Left renal pelvis (tissue), 4 donors: Measurements from ENCODE around the gene ERC1. TPM values are rescaled to one million over a fixed set of nuclear protein-coding genes. Genes with fewer than 3 reads are reported as not detected.
"Not testable (repeated sequence)": the region's sequence is repeated elsewhere in the genome, so short reads cannot be mapped to it uniquely, and the experiment has no call there.

Source experiments
- DNase-seq, 4 donors: peaks; one replicate each; pipeline ENCODE4 v3.0.0-alpha.2; 2013; ENCODE audit warnings: low read depth in 4 of 4, low spot score in 3 of 4
- polyA plus RNA-seq, 4 donors: library from polyadenylated mRNA; unstranded; fragments of 120-200 nt; gene quantifications; one replicate each; pipeline ENCODE4 v1.2.1, GENCODE V29; 2013; ENCODE audit not compliant: insufficient read length in 4 of 4

Gene ERC1
- polyA plus RNA-seq, 4 donors = 30.1 to 42.4 (median 37.8) TPM

DNA sequence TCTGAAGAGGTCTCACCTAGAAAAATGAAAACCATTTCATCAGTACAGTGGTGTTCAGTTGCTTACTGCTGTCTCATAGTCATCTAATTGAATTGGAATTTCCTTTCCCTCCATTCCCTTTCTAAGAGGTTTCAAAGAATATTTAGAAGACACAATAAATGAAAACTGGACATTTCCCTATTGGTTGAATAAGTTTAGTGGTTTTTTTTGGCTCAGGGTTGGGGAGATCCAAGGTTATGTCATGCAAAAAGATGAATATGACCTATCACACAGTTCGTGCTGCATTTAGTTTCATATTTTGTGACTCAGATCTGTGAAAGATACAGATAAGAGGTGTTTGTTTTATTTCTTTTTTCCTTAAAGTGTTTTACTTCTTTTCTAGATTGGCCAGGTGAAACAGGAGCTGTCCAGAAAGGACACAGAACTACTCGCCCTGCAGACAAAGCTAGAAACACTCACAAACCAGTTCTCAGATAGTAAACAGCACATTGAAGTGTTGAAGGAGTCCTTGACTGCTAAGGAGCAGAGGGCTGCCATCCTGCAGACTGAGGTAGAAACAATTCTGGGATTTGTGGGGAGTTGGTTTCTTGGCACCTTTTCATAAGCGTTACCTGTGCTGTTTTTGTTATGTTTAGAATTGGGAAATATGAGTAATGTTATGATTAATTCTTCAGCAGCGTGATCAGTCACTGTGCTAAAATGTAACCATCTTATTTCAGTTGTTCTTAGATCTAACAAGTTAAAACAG, 124.6 kb downstream of the ERC1 start:
- DNase-seq = no peak

DNA sequence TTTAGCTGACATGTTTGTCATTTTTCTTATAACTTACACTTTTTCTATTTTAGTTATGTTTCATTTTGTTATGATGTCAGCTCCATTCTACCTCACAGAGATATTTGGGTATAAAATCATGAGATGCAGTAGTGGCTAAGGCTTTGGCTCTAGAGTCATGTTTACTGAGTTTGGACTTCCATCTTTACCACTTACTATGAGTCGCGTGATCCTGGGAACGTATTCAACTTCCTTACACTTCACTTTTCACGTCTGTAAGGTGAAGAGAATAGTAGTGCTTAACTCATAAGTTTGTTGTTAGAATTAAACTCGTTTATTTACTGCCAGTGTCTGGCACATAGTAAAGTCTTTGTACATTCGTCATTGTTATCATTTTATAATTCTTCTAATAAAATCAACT, 126.3 kb downstream of the ERC1 start:
- no peak for DNase-seq

DNA sequence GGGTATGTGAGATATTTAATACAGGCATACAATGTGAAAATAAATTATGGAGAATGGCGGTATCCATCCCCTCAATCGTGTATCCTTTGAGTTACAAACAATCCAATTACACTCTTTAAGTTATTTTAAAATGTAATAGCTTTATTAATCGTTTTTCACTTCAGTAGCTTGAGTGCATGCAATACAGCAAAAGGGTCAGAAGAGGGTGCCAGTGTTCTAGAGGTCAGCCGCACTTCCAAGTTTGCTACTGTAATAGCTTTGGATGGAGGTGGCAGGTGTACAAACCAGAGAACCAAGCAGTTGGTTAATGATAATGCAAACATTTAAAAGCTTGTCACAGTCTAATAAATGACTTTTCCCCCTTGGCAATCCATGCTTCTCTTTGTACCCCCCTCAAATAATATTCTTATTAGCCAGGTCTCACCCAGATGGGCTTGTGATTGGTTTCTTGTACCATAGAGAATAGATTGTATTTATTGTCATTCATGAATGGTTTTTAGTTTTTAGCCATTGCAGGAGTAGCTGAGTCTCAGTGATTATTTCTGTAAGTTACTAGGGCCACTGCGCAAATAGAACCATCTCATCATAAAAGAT, 127.0 kb downstream of the ERC1 start:
- DNase-seq = peak; percentile 41 to 59 (median 58)

DNA sequence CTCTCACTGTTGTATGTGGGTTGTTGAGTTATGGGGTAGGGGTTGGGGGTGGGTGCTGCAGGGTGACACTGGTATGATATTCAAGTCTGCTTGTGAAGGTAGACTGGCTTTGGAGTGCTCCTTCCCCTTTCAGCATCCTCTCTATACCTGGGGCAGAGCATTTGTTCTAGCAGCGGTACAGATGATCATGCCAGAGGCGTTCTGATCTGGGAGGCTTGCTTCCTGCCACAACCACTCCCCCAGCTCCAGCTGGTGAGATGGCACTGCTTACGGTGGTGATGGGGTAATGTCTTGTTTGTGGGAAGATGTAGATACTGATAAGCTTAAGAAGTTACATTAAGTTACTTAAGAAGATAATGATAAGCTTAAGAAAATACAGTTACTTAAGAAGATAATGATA, 131.8 kb downstream of the ERC1 start:
- DNase-seq = no peak

DNA sequence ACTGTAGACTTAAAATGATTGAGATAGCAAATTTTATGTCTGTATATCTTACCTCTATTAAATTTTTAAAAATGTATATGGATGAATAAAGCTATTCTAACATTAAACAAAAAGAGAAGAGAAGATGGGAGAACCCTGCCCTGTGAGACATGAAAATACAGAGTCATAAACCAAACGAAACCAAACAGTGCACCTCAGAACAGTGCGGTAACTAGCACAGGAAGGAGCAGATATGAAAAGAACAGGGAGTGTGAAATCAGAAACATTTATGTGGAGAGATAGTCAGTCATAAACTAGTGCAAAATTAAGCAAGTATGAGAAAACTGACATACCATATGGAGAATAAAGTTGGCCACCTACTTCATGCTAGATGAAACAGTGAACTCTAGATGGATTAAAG, 135.1 kb downstream of the ERC1 start:
- DNase-seq = no peak

DNA sequence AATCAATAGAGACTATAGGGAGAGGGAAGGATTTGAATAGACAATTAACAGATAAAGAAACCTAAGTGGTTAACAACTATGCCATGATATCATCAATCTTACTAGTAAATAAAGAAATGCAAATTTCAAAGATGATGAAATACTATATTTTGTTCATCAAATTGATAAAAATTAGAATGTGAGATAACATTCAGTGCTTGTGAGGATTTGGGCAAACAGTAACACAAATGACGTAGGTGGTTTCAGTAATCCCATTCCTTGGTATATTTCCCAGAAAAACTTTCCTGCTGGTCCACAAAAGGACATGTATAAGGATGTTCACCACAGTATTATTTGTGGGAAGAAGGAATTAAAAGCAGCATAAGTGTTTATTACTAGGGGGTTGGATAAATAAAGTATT, 136.0 kb downstream of the ERC1 start:
- DNase-seq = no peak

DNA sequence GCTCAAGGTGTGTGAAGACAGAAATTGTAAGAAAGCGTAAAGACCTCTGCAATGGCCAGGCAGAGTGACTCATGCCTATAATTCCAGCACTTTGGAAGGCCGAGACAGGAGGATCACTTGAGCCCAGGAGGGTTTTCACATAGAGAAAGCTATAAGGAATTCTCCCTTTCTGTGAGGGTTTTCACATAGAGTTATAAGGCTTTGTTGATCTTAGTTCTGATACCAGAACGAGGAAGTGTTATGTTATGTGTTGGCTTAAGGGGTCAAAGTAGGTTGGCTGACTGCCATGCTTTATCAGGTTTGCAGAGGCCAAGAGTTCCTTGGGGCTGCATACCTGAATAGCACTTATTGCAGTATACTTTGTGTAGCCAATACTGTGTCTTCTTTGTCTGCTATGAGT, 139.1 kb downstream of the ERC1 start:
- peak in 1 of 4 donors; percentile 4 for DNase-seq

DNA sequence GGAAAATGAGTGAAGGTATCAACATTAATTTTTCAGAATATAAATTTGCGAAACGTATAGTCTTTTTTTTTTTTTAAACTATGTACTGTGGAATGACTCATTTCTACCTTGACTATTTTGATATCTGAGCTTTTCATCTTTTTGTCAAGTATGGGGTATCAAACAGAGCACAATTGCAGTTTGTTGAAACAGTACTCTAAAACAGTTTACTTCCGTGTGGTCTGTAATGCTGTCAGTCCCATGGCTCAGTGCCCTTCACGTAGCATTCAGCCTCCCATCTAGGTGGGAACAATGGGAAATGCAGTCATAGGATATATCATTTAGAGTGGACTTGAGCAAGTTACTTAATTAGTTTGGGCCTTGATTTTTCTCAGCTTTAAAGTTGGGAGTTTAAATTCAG, 139.5 kb downstream of the ERC1 start:
- no peak for DNase-seq

DNA sequence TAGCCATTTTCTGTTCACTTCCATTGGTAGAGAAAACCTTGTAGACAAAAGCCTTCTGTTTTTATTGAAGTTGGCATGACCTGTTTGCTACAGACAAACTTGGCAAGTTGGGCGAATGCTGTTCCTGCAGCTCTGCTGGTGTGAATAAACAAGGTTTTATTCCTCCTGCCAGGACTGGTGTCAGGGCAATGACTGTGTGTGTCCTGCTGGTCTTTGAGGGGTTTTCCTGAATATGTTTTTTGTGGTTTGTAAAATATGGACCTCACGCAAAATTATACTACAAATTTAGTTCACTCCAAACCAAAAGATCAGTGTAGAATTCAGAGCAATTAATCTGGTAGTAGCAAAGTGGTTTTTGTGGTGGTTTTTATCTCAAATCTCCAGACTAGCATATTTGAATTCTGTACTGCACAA, 140.8 kb downstream of the ERC1 start:
- DNase-seq = no peak

DNA sequence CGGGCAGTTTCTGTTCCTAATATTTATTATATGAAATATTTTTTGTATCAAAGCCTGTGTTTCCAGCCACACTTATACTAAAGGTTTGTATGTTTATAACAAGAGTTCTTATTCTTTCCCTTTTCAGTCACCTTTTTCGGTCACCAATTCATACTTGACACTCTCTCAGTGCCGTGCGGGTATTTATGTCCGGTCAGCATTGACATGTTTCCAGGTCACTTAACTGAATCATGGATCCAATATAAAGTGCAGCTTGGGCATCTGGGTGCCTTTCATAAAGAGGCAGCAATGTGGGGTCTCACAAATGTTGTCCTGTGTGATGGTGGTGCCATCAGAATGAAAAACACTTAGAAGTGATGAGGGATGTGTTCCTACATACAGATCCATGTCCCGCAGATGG, 141.3 kb downstream of the ERC1 start:
- DNase-seq = no peak

DNA sequence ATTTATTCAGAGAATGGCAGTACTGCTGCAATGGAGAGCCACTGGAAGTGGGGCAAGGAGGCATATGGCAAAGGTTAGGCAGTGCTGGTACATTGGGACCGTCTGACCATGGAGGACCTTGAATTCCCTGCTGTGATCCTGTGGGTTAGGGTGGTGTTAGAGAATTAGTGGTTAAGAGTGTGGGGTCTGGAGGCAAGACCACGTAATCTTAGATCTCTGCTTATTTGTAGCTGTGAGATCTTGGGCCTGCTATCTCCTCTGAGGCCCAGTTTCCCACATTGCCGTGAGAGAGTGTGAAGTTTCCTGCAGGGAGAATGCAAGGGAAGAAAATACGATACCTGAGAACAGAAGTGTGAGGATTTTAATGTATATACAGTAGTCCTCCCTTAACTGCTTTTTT, 147.7 kb downstream of the ERC1 start:
- DNase-seq = no peak

DNA sequence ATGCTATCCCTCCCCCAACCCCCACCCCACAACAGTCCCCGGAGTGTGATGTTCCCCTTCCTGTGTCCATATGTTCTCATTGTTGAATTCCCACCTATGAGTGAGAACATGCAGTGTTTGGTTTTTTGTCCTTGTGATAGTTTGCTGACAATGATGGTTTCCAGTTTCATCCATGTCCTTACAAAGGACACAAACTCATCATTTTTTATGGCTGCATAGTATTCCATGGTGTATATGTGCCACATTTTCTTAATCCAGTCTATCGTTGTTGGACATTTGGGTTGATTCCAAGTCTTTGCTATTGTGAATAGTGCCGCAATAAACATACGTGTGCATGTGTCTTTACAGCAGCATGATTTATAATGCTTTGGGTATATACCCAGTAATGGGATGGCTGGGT, 155.7 kb downstream of the ERC1 start:
- not testable (repeated sequence) for DNase-seq

DNA sequence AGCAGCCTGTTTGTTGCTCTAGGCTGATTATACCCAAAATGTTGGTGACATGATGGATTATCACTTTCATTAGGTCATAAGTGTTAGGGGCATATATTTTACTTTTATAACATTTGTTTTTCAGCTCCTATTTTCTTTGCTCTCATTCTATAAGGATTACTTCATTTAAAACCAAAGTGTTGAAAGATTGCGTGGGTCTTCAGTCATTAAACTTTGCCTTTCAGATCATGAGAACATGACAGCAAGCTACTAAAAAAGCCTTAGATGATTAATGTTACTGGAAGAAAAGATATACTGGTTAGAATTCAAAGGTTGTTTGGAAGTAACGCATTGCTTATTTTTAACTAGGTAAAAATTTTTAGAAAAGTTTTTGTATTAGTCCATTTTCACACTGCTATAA, 156.8 kb downstream of the ERC1 start:
- no peak for DNase-seq

DNA sequence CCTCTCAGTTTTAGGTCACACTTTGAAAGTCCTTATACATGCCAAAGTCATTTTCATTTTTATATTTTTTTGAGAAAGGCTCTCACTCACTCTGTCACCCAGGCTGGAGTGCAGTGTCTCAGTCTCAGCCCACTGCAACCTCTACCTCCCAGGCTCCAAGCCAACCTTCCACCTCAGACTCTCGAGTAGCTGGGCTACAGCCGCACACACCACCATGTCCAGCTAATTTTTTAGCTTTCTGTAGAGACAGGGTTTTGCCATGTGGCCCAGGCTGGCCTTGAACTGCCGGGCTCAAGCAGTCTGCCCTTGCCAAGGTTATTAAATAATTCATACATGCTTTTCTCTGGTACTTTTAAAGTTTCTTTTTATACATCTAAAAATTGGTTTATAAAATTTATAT, 166.0 kb downstream of the ERC1 start:
- DNase-seq = no peak

DNA sequence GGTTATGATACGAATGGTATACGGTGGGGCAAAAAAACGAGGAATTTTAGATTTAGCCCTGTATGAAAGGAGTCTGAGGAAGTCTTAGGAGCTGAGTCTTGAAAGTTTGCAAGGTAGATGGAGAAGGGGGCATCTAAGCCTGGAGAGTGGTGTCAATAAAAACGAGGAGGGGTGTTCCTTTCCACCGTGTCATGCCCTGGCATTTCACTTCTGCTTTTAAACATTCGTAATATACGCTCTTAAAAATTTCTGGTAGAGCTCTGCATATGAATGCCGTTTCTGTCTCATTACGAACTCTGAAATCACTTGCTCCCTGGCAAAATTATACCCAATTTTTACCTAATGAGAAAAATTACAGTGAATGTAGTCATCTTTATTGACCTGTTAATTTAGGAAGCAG, 170.2 kb downstream of the ERC1 start:
- no peak for DNase-seq

DNA sequence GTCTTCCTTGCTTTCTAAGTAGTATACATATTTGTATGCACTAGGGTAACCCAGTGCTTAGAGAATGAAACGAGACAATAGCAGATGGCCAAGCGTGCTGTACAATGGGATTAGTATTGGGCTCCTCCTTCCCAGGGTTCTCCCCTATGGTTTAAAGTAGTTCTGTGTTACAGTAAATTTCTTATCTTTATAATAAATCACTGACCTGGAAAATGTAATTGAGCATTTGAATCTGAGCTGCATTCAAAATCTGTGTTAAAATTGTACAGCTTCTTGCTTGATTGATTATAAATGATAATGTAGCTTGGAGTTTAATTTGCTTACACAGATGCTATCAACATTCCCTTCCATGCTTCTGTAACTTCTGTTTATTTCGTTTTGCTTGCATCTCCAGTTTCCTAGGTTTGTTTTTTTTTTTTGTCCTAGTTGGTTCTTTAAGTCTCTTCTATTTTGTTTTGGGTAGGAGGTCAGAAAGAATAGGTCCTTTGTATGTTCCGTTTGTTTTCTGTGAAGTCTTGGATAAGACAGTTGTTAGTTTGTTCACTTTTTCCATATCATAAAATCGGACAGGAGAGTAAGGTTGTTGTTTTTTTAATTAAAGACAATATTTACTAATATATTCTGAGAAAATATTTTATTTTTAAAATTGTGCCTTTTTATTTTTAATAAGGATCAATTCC, 171.2 kb downstream of the ERC1 start:
- peak in 2 of 4 donors; percentile 3 to 9 for DNase-seq

DNA sequence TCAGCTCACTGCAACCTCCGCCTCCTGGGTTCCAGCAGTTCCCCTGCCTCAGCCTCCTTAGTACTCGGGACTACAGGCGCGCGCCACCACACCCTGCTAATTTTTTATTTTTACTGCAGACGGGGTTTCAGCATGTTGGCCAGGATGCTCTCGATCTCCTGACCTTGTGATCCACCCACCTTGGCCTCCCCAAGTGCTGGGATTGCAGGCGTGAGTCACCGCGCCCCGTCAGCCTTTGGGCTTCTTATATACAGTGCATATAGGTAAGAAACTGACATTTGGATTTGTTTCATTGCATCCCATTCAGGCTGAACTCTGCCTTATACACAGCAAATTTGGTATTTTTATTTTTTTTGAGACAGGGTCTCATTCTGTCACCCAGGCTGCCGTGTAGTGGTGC, 176.8 kb downstream of the ERC1 start:
- DNase-seq = no peak

DNA sequence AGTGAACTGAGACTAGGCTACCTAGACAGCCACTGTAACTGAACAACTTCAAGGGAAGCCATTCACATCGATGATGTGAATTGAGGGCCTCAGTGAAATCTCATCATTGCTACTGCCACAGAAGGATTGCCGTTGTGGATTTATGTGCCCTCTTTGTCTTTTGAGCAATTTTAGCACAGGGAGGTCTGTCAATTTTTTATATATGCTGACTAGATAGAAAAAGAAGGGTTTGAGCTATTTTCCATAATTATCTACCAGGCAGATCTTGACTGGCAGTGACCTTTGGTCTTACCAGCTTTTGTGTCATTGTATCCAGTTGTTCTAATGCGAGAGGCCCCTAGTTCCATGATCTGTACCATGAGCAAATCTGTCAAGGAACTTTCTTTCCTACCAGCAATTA, 179.4 kb downstream of the ERC1 start:
- DNase-seq = no peak

DNA sequence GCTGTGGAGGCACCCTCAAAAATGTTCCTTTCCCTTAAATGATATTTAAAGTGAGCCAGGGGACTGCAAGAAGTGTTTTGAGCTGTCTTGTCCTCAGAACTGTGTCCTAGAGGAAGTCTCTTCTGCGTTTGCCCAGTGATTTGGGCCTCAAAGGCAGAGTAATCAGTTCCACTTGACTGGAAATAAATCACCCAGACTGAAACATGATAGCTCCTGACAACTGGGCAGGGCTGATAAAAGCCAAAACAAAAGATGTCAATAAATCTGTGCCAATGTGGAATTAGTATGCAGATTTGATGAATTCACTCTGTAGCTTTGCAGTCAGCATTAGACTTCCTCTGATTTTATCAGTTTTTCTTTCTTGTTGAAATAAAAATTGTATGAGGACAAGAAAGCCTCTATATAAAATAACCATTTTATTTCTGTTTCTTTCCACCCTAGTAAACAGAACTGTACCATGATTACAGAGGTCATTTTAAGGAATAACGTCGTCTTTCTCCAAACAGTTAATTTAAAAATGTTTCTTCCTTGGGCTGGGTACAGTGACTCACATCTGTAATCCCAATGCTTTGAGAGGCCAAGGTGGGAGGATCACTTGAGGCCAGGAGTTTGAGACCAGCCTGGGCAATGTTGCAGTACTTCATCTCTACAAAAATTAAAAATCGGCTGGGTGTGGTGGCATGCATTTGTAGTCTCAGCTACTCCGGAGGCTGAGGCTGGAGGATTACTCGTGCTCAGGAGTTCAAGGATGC, 180.8 kb downstream of the ERC1 start:
- DNase-seq = peak in 3 of 4 donors; percentile 24 to 45 (median 34)

DNA sequence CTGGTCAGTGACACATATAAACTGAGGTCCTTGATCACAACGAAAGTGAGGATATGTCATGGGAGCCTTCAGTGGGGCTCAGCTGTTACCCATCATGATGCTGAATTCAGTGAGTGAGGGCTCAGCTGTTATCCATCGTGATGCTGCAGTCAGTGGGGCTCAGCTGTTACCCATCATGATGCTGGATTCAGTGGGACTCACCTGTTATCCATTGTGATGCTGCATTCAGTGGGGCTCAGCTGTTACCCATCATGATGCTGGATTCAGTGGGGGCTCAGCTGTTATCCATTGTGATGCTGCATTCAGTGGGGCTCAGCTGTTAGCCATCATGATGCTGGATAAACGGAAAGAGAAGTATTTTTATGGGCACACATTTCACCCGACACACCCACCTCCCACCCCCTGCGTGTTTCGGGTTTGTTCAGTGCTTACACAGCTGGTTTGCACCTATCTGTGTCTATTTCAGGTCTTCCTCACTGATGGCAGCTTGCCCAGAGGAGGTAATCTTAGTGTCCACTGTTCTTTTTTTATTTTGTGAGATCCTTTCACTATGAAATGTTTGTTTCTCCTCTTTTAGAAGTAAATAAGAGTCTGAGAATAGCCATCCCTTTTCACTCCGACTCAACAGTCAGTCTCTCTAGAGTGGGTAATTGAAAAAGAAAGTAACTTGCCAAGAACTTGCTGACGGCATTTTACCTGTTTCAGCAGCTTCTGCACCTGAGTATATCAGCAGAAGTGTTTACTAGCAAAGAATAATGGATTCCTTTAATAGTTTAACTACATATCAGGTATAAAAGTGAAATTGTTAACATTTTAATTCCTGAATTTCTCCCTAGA, 183.0 kb downstream of the ERC1 start:
- no peak for DNase-seq
